Right ventricle myocardium superior (tissue), 1 donor: ENCODE measurements around the gene CAPN15. TPM values are rescaled to one million over a fixed set of nuclear protein-coding genes. Genes with fewer than 3 reads are reported as not detected.
"Not testable (repeated sequence)": the region's sequence is repeated elsewhere in the genome, so short reads cannot be mapped to it uniquely, and the experiment has no call there.

Experiments
- ATAC-seq: fragments of 200-7000 bp; cut with Tn5 transposase; one replicate; pipeline ENCODE4 v1.9.1; 2020; ENCODE audit warnings: mild to moderate bottlenecking; ENCODE audit not compliant: poor library complexity
- DNase-seq: peaks from one replicate; pipeline ENCODE4 v3.0.0-alpha.2; 2020
- intact Hi-C: fragments of 100-400 bp; cut with DNase I; formaldehyde crosslinking; loops from one replicate; pipeline ENCODE4 v1.11.2; 2022
- total RNA-seq: library from RNA; stranded (reverse); fragmentation: NEBNext Ultra II Directional; extraction: Animal tissue kit (Norgen Biotek cat#: 25700); gene quantifications from one replicate; pipeline ENCODE4 v1.2.1, GENCODE V29; 2021
- donor health status: DM: no; HTN: yes; CAD: no; lungs with severe emphysema.

The CAPN15 gene
- total RNA-seq, 1 donor from 2014 or later = 17.7 TPM

DNA sequence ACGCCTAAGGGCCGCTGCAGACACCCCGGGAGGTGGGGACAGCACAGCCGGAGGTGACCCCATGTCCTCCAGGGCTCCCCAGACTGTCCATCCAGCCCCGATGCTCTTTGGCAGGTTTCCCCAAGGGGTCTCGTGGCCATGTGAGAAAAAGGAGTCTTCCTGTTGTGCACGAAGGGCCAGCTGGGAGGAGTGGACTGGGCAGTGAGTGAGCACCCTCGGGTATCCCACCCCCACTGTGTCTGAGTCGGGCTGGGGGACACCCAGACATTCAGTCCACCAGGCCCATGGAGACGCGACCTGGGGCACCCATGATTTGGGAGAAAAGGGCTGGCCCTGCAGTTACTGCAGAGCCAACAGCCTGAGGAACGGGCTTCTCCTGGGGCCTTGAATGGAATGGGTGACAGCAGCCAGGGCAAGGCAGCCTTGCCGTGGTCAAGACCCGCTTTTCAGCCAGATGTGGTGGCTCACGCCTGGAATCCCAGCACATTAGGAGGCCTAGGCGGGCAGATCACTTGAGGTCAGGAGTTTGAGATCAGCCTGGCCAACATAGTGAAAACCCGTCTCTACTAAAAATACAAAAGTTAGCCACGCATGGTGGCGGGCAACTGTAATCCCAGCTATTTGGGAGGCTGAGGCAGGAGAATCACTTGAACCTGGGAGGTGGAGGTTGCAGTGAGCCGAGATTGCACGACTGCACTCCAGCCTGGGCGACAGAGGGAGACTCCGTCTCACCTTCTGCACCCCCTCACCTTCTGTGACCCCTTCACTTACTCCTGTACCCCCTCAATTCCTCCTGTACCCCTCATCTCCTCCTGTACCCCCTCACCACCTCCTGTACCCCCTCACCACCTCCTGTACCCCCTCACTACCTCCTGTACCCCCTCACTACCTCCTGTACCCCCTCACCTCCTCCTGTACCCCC lies 24.1 kb upstream of the CAPN15 start:
- intact Hi-C loops = no loop called here
- DNase-seq = no peak
- no peak for ATAC-seq

DNA sequence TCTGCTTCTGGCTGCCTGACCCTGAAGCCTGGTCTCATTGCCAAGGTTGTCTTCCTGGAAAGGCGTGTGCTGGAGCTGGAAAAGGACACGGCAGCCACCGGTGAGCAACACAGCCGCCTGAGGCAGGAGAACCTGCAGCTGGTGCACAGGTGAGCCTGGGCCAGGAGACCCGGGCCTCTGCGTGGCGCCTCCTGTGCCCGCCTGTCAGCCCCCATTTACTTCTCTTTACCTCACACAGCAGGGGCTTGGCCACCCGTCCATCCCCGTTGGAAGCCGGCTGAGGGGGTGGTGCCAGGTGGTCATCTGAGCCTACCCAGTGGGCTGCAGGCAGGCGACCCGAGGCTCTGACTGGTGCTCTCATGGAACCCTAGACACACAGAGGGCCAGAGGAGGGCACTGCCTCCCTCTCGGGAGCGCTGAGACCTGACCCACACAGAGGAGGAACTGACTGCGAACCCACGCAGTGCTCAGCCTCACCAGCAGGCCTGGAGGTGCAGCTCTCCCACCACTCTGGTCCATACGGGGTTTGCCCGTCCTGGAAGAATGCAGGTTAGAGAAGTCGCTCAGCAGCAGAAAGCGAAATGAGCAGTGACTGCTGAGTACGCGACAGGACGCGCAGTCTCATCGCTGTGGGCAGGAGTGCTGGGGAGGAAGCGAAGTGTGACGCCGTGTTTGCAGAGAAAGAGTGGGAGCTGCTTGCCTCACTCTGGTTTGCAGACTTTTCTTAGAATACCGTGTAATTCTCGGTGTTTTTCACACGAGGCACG lies 21.9 kb upstream of the CAPN15 start:
- intact Hi-C loops = no loop called here
- ATAC-seq (no peak), DNase-seq (no peak)

DNA sequence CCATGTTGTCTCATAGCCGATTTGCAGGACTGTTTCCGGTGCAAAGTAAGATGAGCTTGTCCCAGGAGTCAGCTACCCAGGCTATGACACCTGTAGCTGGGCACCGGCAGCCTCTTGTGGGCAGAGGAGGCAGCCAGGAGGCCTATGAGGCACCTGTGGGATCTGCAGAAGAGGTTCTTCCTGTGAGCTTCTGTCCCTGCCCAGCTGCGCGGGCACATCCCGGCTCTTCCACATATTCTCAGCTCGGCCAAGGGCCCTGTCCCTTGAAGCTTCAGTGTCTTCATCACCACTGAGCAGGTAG lies 21.3 kb upstream of the CAPN15 start:
- DNase-seq (no peak), ATAC-seq (no peak)

DNA sequence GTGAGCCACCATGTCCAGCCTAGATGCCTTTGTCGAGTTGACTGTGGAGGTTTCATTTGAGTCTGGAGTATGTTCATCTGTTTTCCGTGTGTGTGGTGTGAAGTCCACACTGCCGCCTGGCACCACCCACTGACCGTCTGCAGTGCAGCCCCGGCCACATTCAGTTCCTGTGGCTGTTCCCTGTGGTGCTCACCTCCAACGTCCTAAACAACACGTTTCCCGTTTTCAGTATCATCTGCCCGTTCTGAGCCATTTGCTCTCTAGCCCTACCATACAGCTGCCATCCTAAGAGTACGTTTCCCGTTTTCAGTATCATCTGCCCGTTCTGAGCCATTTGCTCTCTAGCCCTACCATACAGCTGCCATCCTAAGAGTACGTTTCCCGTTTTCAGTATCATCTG lies 20.0 kb upstream of the CAPN15 start:
- DNase-seq, ATAC-seq, intact Hi-C loops: not testable (repeated sequence)

More for the DNA sequence above, 21.3 kb upstream of the CAPN15 start:
- intact Hi-C loops = no loop called here

DNA sequence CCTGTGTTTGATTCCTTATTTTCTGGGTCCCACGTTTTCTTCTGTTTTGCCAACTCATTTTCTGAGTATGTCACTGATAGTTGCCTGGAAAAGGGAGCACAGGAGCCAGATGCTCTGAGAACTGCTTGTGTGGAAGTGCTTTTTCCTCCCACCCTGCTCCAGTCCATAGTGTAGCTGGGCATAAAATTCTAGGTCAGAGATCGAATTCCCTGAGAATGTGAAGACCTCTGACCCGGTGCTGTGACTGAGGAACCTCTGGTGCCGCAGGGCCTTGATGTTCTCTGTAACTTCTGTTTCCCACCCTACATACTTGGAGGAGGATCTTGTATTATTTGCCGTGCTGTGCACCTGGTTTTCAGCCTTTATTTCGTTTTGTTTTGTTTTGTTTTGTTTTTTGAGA lies 19.5 kb upstream of the CAPN15 start:
- intact Hi-C loops = no loop called here
- DNase-seq = no peak
- ATAC-seq = no peak

DNA sequence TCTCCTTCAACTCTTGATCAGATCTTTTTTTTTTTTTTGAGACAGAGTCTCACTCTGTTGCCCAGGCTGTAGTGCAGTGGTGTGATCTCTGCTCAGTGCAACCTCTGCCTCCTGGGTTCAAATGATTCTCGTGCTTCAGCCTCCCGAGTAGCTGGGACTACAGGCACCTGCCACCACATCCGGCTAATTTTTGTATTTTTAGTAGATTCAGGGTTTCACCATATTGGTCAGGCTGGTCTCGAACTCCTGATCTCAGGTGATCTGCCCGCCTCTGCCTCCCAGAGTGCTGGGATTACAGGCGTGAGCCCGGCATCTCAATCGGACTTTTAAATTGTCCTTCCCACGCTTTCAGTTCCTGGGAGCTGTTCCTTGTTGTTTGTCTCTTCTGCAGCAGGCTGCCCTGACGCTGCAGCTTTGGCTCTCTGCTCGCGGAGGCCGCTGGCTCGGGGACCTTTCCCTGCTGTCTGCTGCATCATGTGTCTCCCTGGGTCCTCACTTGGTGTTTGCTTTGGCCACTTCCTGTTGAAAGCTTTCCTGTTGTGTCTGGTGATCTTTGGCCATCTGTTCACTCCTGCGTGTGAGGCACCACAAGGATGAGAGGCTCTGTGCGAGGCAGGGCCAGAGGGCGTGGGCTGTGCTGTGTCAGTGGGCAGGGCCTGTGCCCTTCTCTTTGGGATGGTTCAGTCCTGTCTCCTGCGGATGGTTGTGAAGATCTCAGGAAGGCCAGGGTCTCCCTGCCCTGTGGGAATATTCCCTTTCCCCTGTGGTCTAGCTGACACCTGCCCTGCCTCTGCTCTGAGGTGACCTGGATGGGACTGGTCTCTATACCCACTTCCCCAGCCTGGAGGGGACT lies 18.4 kb upstream of the CAPN15 start:
- ATAC-seq (peak; percentile 18), DNase-seq (no peak)
- intact Hi-C loops = no loop called here

DNA sequence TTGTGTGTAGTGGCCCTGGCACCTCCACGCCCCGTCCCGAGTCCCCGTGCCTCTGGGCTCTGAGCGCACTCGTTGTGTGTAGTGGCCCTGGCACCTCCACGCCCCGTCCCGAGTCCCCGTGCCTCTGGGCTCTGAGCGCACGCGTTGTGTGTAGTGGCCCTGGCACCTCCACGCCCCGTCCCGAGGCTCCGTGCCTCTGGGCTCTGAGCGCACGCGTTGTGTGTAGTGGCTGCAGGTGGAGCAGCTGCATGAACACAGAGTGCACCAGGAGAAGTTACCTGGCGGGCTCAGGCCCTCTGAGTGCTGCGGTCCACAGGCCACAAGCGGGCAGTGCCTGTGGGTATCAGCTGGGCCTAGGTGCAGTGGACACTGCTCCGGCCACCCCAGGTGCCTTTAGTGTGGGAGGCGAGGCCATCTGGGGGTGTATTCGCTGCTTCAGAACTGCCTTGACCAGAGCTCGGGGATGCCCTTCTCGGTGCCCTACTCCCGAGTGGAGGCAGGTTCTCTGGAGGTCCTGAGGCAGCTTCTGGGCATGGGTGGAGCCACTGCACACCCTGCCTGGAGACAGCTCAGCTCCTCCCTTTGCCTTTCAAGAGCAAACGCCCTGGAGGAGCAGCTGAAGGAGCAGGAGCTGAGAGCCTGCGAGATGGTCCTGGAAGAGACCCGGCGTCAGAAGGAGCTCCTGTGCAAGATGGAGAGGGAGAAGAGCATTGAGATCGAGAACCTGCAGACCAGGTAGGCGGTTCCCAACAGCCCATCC lies 17.3 kb upstream of the CAPN15 start:
- DNase-seq (no peak), ATAC-seq (no peak)
- intact Hi-C loops = no loop called here

DNA sequence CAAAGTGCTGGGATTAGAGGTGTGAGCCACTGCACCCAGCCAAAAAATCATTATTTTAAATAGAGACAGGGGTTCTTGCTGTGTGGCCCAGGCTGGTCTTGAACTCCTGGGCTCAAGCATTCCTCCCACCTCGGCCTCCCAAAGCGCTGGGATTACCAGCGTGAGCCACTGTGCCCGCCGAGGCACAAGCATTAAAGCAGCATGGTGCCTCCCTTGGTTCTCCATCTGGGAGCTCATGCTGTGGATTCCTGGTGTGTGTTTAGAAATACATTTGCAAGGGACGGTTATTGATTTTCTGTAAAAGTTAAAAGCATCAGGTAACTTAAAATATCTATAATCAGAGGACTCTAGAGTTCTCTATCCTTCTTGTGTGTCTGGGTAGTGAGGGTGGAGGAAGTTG lies 14.7 kb upstream of the CAPN15 start:
- ATAC-seq = no peak
- intact Hi-C loops = no loop called here
- DNase-seq = no peak

DNA sequence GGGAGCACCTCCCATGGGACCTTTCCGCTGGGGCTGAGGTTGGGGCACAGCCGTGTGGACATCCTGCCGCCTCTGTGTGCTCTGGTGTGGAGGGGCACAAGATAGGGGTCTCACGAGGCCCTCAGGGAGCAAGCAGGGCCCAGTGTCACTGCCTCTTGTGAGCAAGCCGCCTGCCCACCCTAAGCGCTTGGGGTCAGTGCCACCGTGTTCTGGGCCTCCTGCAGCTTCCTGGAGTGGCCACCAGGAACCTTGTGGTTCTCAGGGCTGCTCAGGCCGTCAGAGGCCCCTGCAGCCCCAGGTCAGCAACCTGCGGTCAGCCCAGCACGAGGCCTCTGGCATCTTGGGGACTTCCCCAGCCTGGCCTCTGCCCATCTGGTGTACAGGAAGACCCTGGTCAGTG lies 13.6 kb upstream of the CAPN15 start:
- DNase-seq = no peak
- ATAC-seq = no peak
- intact Hi-C loops = no loop called here

DNA sequence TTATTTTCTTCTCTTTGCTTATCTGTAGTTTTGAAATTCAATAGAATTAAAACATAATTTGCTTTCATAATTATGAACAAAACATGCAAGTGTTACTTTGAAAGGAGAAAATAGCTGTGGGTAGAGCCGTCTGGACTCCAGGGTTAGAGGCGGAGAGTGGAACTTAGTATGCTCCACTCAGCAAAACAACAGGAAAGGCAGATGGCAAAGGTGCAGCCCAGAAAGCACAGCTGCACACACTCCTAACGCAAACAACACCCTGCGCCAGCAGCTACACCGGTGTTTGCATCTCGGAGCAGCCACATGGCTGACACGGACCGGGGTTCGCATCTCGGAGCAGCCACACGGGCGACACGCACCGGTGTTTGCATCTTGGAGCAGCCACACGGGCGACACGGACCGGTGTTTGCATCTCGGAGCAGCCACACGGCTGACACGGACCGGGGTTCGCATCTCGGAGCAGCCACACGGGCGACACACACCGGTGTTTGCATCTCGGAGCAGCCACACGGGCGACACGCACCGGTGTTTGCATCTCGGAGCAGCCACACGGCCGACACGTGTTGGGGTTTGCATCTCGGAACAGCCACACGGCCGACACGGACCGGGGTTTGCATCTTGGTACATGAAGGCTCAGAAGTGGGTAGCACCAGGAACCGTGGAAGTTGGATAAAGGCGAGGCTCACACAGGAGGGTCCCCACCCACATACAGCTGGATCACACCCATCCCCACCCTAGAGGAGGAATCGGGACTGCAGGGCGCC lies 12.2 kb upstream of the CAPN15 start:
- DNase-seq (no peak), ATAC-seq (no peak)
- intact Hi-C loops = no loop called here

DNA sequence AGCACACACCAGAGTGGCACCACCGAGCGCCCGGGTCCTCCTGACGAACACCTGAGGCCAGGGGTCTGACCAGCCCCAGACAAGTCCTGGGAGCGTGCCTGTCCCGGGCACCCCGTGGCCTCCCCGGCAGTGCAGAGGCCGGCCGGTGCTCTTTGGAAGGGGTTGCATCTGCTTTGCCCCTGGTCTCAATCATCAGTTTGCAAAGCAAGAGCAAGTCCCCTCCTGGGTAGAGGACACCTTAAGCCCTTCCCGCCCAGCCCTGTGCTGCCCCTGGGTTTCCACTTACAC lies 11.6 kb upstream of the CAPN15 start:
- ATAC-seq (no peak), DNase-seq (no peak)
- intact Hi-C loops = no loop called here

DNA sequence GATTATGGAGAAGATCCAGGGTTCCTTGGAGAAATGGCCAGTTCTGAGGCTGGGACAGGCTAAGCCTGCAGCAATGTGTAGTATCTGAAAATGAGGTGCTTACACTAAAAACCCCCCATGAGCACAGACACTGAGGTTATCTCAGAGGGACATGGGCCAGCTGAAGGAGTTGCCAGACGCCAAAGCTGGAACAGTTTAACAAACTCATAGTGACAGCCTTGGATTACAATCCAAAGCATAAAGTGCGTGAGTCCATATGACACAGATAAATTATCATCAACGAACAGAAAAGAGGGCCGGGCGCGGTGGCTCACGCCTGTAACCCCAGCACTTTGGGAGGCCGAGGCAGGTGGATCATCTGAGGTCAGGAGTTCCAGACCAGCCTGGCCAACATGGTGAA lies 11.2 kb upstream of the CAPN15 start:
- DNase-seq (no peak), ATAC-seq (no peak)
- intact Hi-C loops = no loop called here

DNA sequence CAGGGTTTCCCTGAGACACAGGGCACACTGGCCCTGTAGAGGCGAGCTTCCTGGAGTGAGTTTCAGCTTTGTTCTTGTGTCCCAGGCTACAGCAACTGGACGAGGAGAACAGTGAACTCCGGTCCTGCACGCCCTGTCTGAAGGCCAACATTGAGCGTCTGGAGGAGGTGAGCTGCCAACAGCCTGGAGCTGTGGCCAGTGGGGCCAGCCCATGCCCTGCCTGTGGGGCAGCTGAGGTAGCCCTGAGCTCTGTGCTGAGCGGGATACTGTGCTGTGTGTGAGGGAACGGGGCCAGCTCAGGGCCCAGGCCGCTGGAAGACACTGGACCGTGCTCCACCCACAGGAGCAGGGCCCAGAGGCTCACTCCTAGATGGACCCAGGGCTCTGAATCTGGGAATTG lies 8.7 kb upstream of the CAPN15 start:
- ATAC-seq (no peak), DNase-seq (no peak)
- intact Hi-C loops = no loop called here

DNA sequence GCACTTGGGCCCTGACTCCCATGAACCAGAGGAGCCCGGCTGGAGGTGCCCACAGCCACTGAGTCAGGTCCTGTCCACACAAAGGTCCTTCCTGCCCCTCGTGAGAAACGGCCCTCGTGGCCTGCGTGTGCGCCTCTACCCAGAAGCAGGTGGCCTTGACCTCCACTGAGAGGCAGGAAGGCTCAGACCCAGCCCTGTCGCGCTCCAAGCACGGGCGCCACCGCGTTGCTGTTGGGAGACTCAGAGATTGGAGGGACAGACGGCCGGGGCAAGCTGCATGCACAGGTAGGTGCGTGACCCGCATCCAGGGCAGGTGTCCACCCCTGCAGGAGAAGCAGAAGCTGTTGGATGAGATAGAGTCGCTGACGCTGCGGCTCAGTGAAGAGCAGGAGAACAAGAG lies 8.1 kb upstream of the CAPN15 start:
- DNase-seq (no peak), ATAC-seq (no peak)
- intact Hi-C loops = no loop called here

DNA sequence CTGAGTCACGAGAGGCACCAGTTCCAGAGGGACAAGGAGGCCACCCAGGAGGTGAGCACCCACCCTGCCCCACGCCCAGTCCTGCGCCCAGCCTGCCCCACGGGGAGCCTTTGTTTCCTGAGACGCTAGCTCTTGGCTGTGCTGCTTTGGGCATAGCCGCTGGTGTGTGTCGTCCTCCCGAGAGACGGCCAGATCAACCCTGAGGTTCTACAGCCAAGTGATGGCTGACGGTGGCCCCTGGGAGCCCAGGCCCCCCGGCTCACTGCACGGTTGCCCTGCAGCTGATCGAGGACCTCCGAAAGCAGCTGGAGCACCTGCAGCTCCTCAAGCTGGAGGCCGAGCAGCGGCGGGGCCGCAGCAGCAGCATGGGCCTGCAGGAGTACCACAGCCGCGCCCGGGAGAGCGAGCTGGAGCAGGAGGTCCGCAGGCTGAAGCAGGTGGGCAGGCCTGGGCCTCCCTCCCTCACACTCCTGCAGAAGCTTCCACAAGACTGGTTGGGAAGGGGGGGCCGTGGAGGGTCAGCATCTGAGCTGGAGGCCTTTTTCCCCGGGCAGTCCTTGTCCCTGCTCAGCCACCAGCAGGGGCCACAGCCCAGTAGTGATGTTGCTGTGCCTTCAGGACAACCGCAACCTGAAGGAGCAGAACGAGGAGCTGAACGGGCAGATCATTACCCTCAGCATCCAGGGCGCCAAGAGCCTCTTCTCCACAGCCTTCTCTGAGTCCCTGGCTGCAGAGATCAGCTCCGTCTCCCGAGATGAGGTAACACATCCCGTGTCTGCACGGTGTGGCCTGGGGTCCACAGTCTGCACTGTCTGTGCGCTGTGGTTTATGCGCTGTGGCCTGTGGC lies 7.4 kb upstream of the CAPN15 start:
- no peak for ATAC-seq
- intact Hi-C loops = loop anchor here (10.0 kb wide), 1 partner anchor 95 kb away; the partner anchor contains the start of gene RAB11FIP3
- DNase-seq = no peak

DNA sequence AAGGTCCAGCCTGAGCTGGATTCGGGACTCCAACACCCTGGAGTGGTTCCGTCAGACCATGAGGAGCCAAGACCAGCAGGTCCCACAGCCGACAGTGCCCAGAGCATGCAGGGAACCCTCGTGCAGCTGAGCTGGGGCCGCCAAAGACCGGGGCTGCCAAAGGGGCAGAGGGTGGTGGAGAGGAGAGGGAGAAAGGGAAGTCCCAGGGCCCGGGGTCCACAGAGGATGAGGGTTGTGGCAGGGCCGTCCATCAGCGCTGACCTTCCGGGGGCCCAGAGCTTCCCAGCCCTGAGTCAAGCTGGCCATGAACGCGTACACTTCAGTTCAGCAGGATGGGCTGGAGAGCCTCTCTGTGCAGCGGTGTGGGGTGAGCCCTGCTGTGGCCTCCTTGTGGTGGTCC lies 6.7 kb upstream of the CAPN15 start:
- DNase-seq = no peak
- no peak for ATAC-seq
- intact Hi-C loops = loop anchor here (10.0 kb wide), 1 partner anchor 96 kb away; the partner anchor contains the start of gene RAB11FIP3
